Hepatocyte (in vitro differentiated cells): ENCODE results near the gene SIPA1L2. TPM values are rescaled to one million over a fixed set of nuclear protein-coding genes. Genes with fewer than 3 reads are reported as not detected.

ENCODE experiments used
- DNase-seq: peaks from one replicate; pipeline ENCODE4 v3.0.0-alpha.2; 2016; ENCODE audit warnings: low spot score
- H2AFZ ChIP-seq: fragments of 200-600 bp; sonication (generic); 2 replicates; pipeline ENCODE4 v1.6.0; 2016; ENCODE audit warnings: antibody characterized with exemption, mild to moderate bottlenecking
- H3K27ac ChIP-seq: fragments of 200-600 bp; sonication (generic); 2 replicates; pipeline ENCODE4 v1.5.1; 2016; ENCODE audit warnings: mild to moderate bottlenecking
- H3K27me3 ChIP-seq: fragments of 200-600 bp; sonication (generic); 2 replicates; pipeline ENCODE4 v1.6.1; 2016
- H3K36me3 ChIP-seq: fragments of 200-600 bp; sonication (generic); replicated peaks from 2 replicates; pipeline ENCODE4 v1.5.1; 2016; ENCODE audit warnings: low read depth; ENCODE audit not compliant: insufficient read depth
- H3K4me1 ChIP-seq: fragments of 200-600 bp; sonication (generic); 2 replicates; pipeline ENCODE4 v1.5.1; 2016; ENCODE audit warnings: mild to moderate bottlenecking, moderate library complexity; ENCODE audit not compliant: insufficient read depth
- H3K4me2 ChIP-seq: fragments of 200-600 bp; sonication (generic); 2 replicates; pipeline ENCODE4 v1.6.0; 2016
- H3K4me3 ChIP-seq: fragments of 200-600 bp; sonication (generic); 2 replicates; pipeline ENCODE4 v1.5.1; 2016; ENCODE audit warnings: mild to moderate bottlenecking
- H3K79me2 ChIP-seq: fragments of 200-600 bp; sonication (generic); 2 replicates; pipeline ENCODE4 v1.6.0; 2017; ENCODE audit warnings: mild to moderate bottlenecking
- H3K9me2 ChIP-seq: fragments of 200-600 bp; sonication (generic); replicated peaks from 2 replicates; pipeline ENCODE4 v1.6.0; 2017; ENCODE audit warnings: mild to moderate bottlenecking; ENCODE audit not compliant: insufficient read depth
- H3K9me3 ChIP-seq: fragments of 200-600 bp; sonication (generic); 2 replicates; pipeline ENCODE4 v1.5.1; 2016; ENCODE audit warnings: low read depth, mild to moderate bottlenecking
- H4K20me1 ChIP-seq: fragments of 200-600 bp; sonication (generic); 2 replicates; pipeline ENCODE4 v1.6.0; 2016; ENCODE audit warnings: mild to moderate bottlenecking; ENCODE audit not compliant: insufficient read depth, poor library complexity, severe bottlenecking
- EZH2 ChIP-seq: fragments of 200-600 bp; sonication (generic); IDR thresholded peaks from 2 replicates; pipeline ENCODE4 v1.6.1; 2016; ENCODE audit warnings: antibody characterized with exemption, mild to moderate bottlenecking, borderline replicate concordance
- EZH2phosphoT487 ChIP-seq: fragments of 200-600 bp; sonication (generic); IDR thresholded peaks from one replicate; pipeline ENCODE4 v1.6.1; 2018; ENCODE audit warnings: antibody characterized with exemption, mild to moderate bottlenecking, low read depth, moderate library complexity; ENCODE audit not compliant: unreplicated experiment, severe bottlenecking
- WGBS: methylation state at CpG from one replicate; pipeline ENCODE4 v1.1.6; 2016; ENCODE audit warnings: low lambda C conversion rate; ENCODE audit errors: missing lambda C conversion rate; 5-methylcytosine and 5-hydroxymethylcytosine counted together
- polyA plus RNA-seq: library from polyadenylated mRNA; unstranded; fragments of >200 nt; fragmentation: Nextera tagmentation; extraction: Ambion mirVana; gene quantifications from 2 replicates; pipeline ENCODE4 v1.2.1, GENCODE V29; 2016
- total RNA-seq: library from RNA; depleted of rRNA; stranded (reverse); fragments of >200 nt; gene quantifications from 2 replicates; pipeline ENCODE4 v1.2.3, GENCODE V29; 2014
- TF ChIP-seq, protein P1 (sequence below): fragments of 200-600 bp; sonication (generic); IDR thresholded peaks from 2 replicates; pipeline ENCODE4 v1.5.1; 2016; ENCODE audit warnings: antibody characterized with exemption, mild to moderate bottlenecking; ENCODE audit not compliant: poor library complexity

The SIPA1L2 gene
- total and polyA plus RNA-seq, 2 experiments from 2014 or later: 21.6 to 50.1 TPM

DNA sequence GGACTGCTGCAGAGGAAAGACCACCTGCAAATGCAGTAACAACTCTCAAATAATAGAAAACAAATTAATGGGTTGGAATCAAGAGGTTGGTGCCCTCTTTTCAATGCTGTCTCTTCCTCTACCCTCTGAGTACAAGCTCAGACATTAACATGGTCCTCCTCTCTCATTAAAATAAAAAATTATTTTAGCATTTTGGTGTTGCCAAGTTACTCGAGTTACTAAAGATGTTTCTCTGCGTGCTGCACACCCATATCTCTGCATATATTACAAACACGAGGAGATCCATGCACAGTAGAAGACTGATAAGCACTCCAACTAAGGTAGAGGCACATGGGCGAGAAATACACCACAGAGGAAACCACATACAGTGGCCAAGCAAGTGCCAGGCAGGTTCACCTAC is 21.5 kb downstream of the SIPA1L2 start:
- Histone ChIP-seq H2AFZ (no peak overlapping the region), H3K4me2 (no peak overlapping the region), H3K9me3 (no peaks in the 10 kb centered on the region), H3K4me1 (peaks cover 4% of the 10 kb centered on the region), H3K36me3 (no peaks in the 10 kb centered on the region), H3K27ac (no peak overlapping the region), H3K4me3 (no peak overlapping the region), H3K9me2 (no peaks in the 10 kb centered on the region), H4K20me1 (peaks cover 9% of the 10 kb centered on the region), H3K27me3 (no peaks in the 10 kb centered on the region), H3K79me2 (peaks cover 93% of the 10 kb centered on the region)
- WGBS: 96% methylated on average over 4 of the region's 4 CpGs
- TF ChIP-seq EZH2phosphoT487 (no peak), EZH2 (no peak)
- TF ChIP-seq, protein P1, sequence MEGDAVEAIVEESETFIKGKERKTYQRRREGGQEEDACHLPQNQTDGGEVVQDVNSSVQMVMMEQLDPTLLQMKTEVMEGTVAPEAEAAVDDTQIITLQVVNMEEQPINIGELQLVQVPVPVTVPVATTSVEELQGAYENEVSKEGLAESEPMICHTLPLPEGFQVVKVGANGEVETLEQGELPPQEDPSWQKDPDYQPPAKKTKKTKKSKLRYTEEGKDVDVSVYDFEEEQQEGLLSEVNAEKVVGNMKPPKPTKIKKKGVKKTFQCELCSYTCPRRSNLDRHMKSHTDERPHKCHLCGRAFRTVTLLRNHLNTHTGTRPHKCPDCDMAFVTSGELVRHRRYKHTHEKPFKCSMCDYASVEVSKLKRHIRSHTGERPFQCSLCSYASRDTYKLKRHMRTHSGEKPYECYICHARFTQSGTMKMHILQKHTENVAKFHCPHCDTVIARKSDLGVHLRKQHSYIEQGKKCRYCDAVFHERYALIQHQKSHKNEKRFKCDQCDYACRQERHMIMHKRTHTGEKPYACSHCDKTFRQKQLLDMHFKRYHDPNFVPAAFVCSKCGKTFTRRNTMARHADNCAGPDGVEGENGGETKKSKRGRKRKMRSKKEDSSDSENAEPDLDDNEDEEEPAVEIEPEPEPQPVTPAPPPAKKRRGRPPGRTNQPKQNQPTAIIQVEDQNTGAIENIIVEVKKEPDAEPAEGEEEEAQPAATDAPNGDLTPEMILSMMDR: no peak
- DNase-seq: no peak

DNA sequence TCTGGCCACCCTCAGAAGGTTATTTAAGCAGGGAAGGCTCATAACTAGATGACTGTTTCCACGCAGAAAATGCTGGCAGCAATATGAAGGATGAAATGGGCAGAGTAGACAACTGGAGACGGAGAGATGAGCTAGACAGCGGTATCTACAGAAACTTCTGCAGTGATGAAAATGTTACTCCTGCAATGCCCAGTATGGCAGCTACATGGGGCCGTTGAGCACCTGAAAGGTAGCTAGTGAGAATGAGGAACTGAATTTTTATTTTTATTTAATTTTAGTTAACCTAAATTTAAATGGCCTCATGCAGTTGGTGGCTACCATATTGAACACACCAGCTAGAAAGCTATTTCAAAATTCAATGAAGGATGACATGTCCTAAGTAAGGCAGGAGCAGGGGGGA is 27.3 kb downstream of the SIPA1L2 start:
- no peaks in the 10 kb centered on the region for H3K9me3 ChIP-seq
- H3K27me3 ChIP-seq: no peaks in the 10 kb centered on the region
- H3K4me2 ChIP-seq: no peak overlapping the region
- TF ChIP-seq EZH2 (no peak), EZH2phosphoT487 (no peak)
- TF ChIP-seq, protein P1: no peak
- WGBS: 96% methylated on average over 4 of the region's 4 CpGs
- peaks cover 8% of the 10 kb centered on the region for H3K4me1 ChIP-seq
- DNase-seq: no peak
- H3K27ac ChIP-seq: no peak overlapping the region
- H3K4me3 ChIP-seq: no peak overlapping the region
- H2AFZ ChIP-seq: no peak overlapping the region
- H3K36me3 ChIP-seq: no peaks in the 10 kb centered on the region
- H3K79me2 ChIP-seq: peaks cover 97% of the 10 kb centered on the region
- H3K9me2 ChIP-seq: no peaks in the 10 kb centered on the region
- peaks cover 17% of the 10 kb centered on the region for H4K20me1 ChIP-seq

DNA sequence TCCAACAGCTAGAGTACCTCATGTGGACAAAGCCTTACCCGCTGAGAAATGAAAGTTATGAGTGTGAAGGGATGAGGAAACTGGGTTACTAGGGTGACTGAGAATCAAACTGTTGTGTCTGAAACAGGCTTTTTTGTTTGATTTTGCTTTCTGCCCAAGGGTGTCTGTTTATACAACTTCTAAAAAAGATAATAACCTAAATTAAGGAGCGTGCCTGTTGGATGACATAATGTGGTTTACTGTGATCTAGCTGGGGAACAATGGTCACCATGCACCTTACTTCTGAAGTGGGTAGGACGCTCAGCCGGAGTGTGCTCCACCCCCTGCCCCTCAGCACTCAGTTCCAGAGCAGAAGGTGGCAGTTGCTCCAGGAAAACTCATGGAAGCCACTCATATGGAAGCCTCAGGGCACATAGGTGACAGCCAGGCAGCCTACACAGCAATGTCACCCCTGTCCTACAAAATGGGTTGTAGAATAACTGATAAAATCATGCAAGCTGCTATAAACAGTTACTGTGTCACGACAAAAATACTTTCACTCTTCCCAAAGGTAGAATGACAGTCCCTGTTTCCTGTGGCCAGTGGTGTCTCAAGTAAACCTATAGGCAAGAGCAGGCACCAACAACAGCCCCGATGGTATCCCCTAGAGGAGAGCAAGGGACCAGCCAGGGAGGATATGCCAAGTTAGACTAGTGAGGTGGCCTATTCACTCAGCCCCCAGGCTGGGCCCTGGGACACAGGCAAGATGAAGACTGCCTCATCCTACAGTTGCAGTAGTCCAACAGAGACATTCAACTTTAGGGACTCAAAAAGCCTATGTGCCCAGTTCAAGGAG is 29.3 kb downstream of the SIPA1L2 start:
- Histone ChIP-seq H3K27me3 (no peaks in the 10 kb centered on the region), H3K36me3 (no peaks in the 10 kb centered on the region), H3K4me1 (peaks cover 8% of the 10 kb centered on the region), H3K9me2 (no peaks in the 10 kb centered on the region), H3K27ac (no peak overlapping the region), H3K4me2 (peak overlapping the region; percentile 12), H3K9me3 (no peaks in the 10 kb centered on the region), H3K4me3 (no peak overlapping the region), H3K79me2 (peaks cover 96% of the 10 kb centered on the region), H4K20me1 (peaks cover 17% of the 10 kb centered on the region), H2AFZ (no peak overlapping the region)
- TF ChIP-seq, protein P1: no peak
- TF ChIP-seq EZH2 (no peak), EZH2phosphoT487 (no peak)
- no peak for DNase-seq
- WGBS: 60% methylated on average over 6 of the region's 6 CpGs
